H1 (cell line): ENCODE data around the gene USP54.
"Not testable (repeated sequence)": the region's sequence is repeated elsewhere in the genome, so short reads cannot be mapped to it uniquely, and the experiment has no call there.

Source experiments
- POLR2AphosphoS5 ChIP-seq: IDR thresholded peaks from 2 replicates; pipeline ENCODE4 v1.6.1; 2011; ENCODE audit warnings: low read depth, low read length
- SUZ12 ChIP-seq: fragments of 200-600 bp; sonication (generic); IDR thresholded peaks from 2 replicates; pipeline ENCODE4 v1.6.1; 2012; ENCODE audit warnings: mild to moderate bottlenecking, inconsistent platforms, low read length, moderate library complexity, mixed read lengths

DNA sequence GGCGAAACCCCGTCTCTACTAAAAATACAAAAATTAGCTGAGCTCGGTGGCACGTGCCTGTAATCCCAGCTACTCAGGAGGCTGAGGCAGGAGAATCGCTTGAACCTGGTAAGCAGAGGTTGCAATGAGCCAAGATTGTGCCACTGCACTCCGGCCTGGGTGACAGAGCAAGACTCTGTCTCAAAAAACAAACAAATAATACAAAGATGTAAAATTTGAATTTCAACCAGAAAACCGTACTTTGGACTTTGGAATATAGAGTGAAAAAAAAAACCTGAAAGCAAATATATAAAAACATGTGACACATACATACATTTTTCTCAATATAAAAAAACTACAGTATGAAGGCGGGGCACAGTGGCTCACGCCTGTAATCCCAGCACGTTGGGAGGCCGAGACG is 29.8 kb upstream of the USP54 start:
- not testable (repeated sequence) for TF ChIP-seq POLR2AphosphoS5, SUZ12
